Transverse colon (tissue), 4 donors: ENCODE measurements around the gene FAM110A. TPM values are rescaled to one million over a fixed set of nuclear protein-coding genes. Genes with fewer than 3 reads are reported as not detected.

Experiments used
- DNase-seq: peaks from one replicate; pipeline ENCODE4 v3.0.0-alpha.2; 2019
- H3K27ac ChIP-seq, 4 donors: fragments of 200-600 bp; sonication (generic); 2 replicates each; pipeline ENCODE4 v1.5.1; 2016 to 2018; ENCODE audit warnings: inconsistent platforms in 4 of 4
- H3K27me3 ChIP-seq: fragments of 200-600 bp; sonication (generic); 2 replicates; pipeline ENCODE4 v1.5.1; 2017; ENCODE audit warnings: inconsistent platforms
- H3K36me3 ChIP-seq, 4 donors: fragments of 200-600 bp; sonication (generic); 2 replicates each; pipeline ENCODE4 v1.5.1; 2017 to 2019; ENCODE audit warnings: inconsistent platforms in 4 of 4
- H3K4me1 ChIP-seq, 4 donors: fragments of 200-600 bp; sonication (generic); 2 replicates each; pipeline ENCODE4 v1.5.1; 2017 to 2020; ENCODE audit warnings: inconsistent platforms in 4 of 4
- H3K4me3 ChIP-seq, 4 donors: fragments of 200-600 bp; sonication (generic); 1 replicate in 1 of 4; 2 replicates in 3 of 4; pipeline versions ENCODE4 v1.5.1 to v1.6.1; 2017 to 2019; ENCODE audit warnings: inconsistent platforms in 4 of 4
- H3K9me3 ChIP-seq, 2 donors: fragments of 200-600 bp; sonication (generic); 2 replicates each; pipeline ENCODE4 v1.5.1; 2017 to 2019; ENCODE audit warnings: inconsistent platforms in 2 of 2
- EP300 ChIP-seq: sonication (generic); formaldehyde crosslinking; IDR thresholded peaks from one replicate; pipeline ENCODE4 v1.6.1; 2017; ENCODE audit warnings: antibody characterized with exemption, low read depth
- POLR2A ChIP-seq: fragments of 450-650 bp; IDR thresholded peaks from one replicate; pipeline ENCODE4 v1.6.1; 2016; ENCODE audit warnings: antibody characterized with exemption, mild to moderate bottlenecking, moderate library complexity
- POLR2AphosphoS5 ChIP-seq, 3 donors: sonication (generic); formaldehyde crosslinking; IDR thresholded peaks; one replicate each; pipeline ENCODE4 v1.6.1; 2016; ENCODE audit warnings: antibody characterized with exemption in 3 of 3
- WGBS, 2 donors: methylation state at CpG; one replicate each; pipeline ENCODE4 v1.1.5; 2018; ENCODE audit warnings: low coverage in 1 of 2; 5-methylcytosine and 5-hydroxymethylcytosine counted together
- in situ Hi-C, 4 donors: fragments of 200-750 bp; cut with MboI; loops; one replicate each; pipeline versions ENCODE4 v1.15.0 to v1.15.1; 2017; ENCODE audit warnings: low sequenced_read_pairs in 3 of 4, low pct_ligation_motif_present in 1 of 4, low pct_unique_long_range_greater_than_20kb in 1 of 4
- intact Hi-C: fragments of 100-400 bp; cut with DNase I; formaldehyde crosslinking; loops from one replicate; pipeline ENCODE4 v1.15.1; 2023; ENCODE audit warnings: low total_unique reads
- total RNA-seq, 4 donors: library from RNA; depleted of rRNA; stranded (reverse); fragments of >200 nt; gene quantifications; one replicate each; pipeline ENCODE4 v1.1.0, GENCODE V29; 2016
- TF ChIP-seq, protein P1 (sequence below), 5 experiments: fragments of 200-600 bp in 3 of 5; fragments of 450-650 bp in 2 of 5; sonication (generic) in 3 of 5; IDR thresholded peaks; 1 replicate in 2 of 5; 2 replicates in 3 of 5; pipeline ENCODE4 v1.5.1; 2016 to 2017; ENCODE audit warnings: antibody characterized with exemption in 5 of 5, inconsistent platforms in 3 of 5, mild to moderate bottlenecking in 2 of 5, moderate library complexity in 1 of 5

FAM110A gene
- total RNA-seq, 4 donors from 2014 or later: 4.0 to 14.6 (median 6.9) TPM

- no peaks in the 10 kb centered on the region for H3K9me3 ChIP-seq
- DNase-seq: peak; percentile 79
- H3K4me3 ChIP-seq: peak overlapping the region; percentile 17 to 50 (median 46)
- in situ Hi-C loops (loop anchor here in 1 of 4 donors (25.0 kb wide), 1 partner anchor 270 kb away; the partner anchor contains the start of gene PSMF1), intact Hi-C loops (no loop called here)
- no peaks in the 10 kb centered on the region for H3K36me3 ChIP-seq
- peaks cover 9 to 44% (median 24%) of the 10 kb centered on the region in 4 donors for H3K4me1 ChIP-seq
- peaks cover 11% of the 10 kb centered on the region for H3K27me3 ChIP-seq
- peak overlapping the region in 2 of 4 donors; percentile 31 to 51 for H3K27ac ChIP-seq
- TF ChIP-seq, protein P1, sequence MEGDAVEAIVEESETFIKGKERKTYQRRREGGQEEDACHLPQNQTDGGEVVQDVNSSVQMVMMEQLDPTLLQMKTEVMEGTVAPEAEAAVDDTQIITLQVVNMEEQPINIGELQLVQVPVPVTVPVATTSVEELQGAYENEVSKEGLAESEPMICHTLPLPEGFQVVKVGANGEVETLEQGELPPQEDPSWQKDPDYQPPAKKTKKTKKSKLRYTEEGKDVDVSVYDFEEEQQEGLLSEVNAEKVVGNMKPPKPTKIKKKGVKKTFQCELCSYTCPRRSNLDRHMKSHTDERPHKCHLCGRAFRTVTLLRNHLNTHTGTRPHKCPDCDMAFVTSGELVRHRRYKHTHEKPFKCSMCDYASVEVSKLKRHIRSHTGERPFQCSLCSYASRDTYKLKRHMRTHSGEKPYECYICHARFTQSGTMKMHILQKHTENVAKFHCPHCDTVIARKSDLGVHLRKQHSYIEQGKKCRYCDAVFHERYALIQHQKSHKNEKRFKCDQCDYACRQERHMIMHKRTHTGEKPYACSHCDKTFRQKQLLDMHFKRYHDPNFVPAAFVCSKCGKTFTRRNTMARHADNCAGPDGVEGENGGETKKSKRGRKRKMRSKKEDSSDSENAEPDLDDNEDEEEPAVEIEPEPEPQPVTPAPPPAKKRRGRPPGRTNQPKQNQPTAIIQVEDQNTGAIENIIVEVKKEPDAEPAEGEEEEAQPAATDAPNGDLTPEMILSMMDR (IDR thresholded peaks at IDR 0.05): no peak
- peak in 1 of 3 donors; percentile 12 for TF ChIP-seq POLR2AphosphoS5 (IDR thresholded peaks at IDR 0.05)
- 39% methylated on average over 62 of the region's 62 CpGs; no CpG with 5 or more reads in 1 of the 2 donors for WGBS, 2 donors
These were observed 8.3 kb downstream of the FAM110A start for GRCh38 chr20:841568-842546.

- Histone ChIP-seq H3K36me3 (no peaks in the 10 kb centered on the region), H3K27me3 (peaks cover 11% of the 10 kb centered on the region), H3K27ac (peak overlapping the region in 1 of 4 donors; percentile 51), H3K4me3 (peak overlapping the region in 1 of 4 donors; percentile 47), H3K4me1 (peaks cover 9 to 44% (median 24%) of the 10 kb centered on the region in 4 donors), H3K9me3 (no peaks in the 10 kb centered on the region)
- no peak for DNase-seq
- TF ChIP-seq EP300 (no peak), POLR2A (no peak), POLR2AphosphoS5 (IDR thresholded peaks at IDR 0.05) (no peak)
- TF ChIP-seq, protein P1 (IDR thresholded peaks at IDR 0.05): no peak
- in situ Hi-C loops (loop anchor here in 1 of 4 donors (25.0 kb wide), 1 partner anchor 270 kb away; the partner anchor contains the start of gene PSMF1), intact Hi-C loops (no loop called here)
- WGBS, 2 donors: 58% methylated on average over 2 of the region's 2 CpGs; no CpG with 5 or more reads in 1 of the 2 donors
These were observed 9.0 kb downstream of the FAM110A start for GRCh38 chr20:842547-842940.

DNA sequence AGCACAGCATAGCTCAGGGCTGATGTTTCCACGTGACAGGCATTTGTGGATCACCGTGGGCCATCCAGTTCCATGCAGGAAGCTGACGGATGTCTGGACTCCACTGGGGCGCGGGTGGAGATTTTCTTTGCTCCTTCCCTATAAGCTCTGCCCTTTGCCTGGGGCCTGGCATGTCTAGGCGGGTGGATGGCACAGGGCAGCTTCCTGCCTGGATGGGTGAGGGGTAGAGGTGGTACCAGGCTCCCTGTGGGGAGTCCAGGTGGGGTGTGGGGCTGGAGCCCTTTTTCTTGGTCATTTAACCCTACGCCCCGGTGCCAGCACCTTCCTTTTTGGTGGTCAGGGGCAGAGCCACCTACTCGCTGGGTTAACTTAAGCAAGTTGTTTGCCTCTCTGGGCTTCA is 10.4 kb downstream of the FAM110A start:
- no peak overlapping the region for H3K4me3 ChIP-seq
- whole genome bisulfite sequencing, 2 donors: 63% methylated on average over 8 of the region's 9 CpGs; no CpG with 5 or more reads in 1 of the 2 donors
- in situ Hi-C loops: loop anchor here in 1 of 4 donors (25.0 kb wide), 1 partner anchor 268 kb away; the partner anchor contains the start of gene PSMF1

More for the DNA sequence above, 10.4 kb downstream of the FAM110A start:
- TF ChIP-seq POLR2AphosphoS5 (IDR thresholded peaks at IDR 0.05): no peak
- TF ChIP-seq, protein P1 (IDR thresholded peaks at IDR 0.05): no peak
- no peak for TF ChIP-seq POLR2A
- Histone ChIP-seq H3K27me3 (peaks cover 11% of the 10 kb centered on the region), H3K27ac (peak overlapping the region; percentile 39 to 62 (median 50)), H3K4me1 (peaks cover 9 to 44% (median 24%) of the 10 kb centered on the region in 4 donors), H3K36me3 (no peaks in the 10 kb centered on the region), H3K9me3 (no peaks in the 10 kb centered on the region)
- DNase-seq: peak; percentile 47
- intact Hi-C loops: no loop called here
